Keratinocyte (primary cell): Measurements from ENCODE around the gene ZNF480. TPM values are rescaled to one million over a fixed set of nuclear protein-coding genes. Genes with fewer than 3 reads are reported as not detected.
"Not testable (repeated sequence)": the region's sequence is repeated elsewhere in the genome, so short reads cannot be mapped to it uniquely, and the experiment has no call there.

Experiments used
- DNase-seq: peaks from one replicate; pipeline ENCODE4 v3.0.0-alpha.2; 2011; ENCODE audit warnings: low read depth, missing footprints, low spot score
- FAIRE-seq: peaks from 2 replicates; lab custom pipeline; 2011; peaks lifted over from hg19 to GRCh38; lab: Jason Lieb, UNC
- H2AFZ ChIP-seq: 2 replicates; pipeline ENCODE4 v1.6.0; 2012; ENCODE audit warnings: low read length, control low read depth, inconsistent platforms; ENCODE audit not compliant: control insufficient read depth
- H3K27ac ChIP-seq: 2 replicates; pipeline ENCODE4 v1.5.1; 2011; ENCODE audit warnings: low read length; ENCODE audit not compliant: control insufficient read depth, insufficient read depth
- H3K27me3 ChIP-seq: 3 replicates; pipeline ENCODE4 v1.6.0; 2011; ENCODE audit warnings: low read length; ENCODE audit not compliant: control insufficient read depth, insufficient read depth; ENCODE audit errors: extremely low read depth
- H3K36me3 ChIP-seq, 2 experiments: 2 replicates in 1 of 2; 3 replicates in 1 of 2; pipeline ENCODE4 v1.5.1; 2011; ENCODE audit warnings: low read length in 2 of 2, mild to moderate bottlenecking in 1 of 2; ENCODE audit not compliant: control insufficient read depth in 2 of 2, insufficient read depth in 2 of 2; ENCODE audit errors: extremely low read depth in 1 of 2
- H3K4me1 ChIP-seq: 3 replicates; pipeline ENCODE4 v1.5.1; 2011; ENCODE audit warnings: low read length; ENCODE audit not compliant: control insufficient read depth, insufficient read depth; ENCODE audit errors: extremely low read depth
- H3K4me2 ChIP-seq: 3 replicates; pipeline ENCODE4 v1.6.0; 2011; ENCODE audit warnings: low read depth, low read length; ENCODE audit not compliant: control insufficient read depth, insufficient read depth; ENCODE audit errors: extremely low read depth
- H3K4me3 ChIP-seq, 3 experiments: fragments of 200-600 bp in 1 of 3; sonication (generic) in 1 of 3; 2 replicates in 2 of 3; 3 replicates in 1 of 3; pipeline ENCODE4 v1.5.1; 2011 to 2016; ENCODE audit warnings: low read length in 3 of 3, mild to moderate bottlenecking in 3 of 3, control low read depth in 2 of 3, inconsistent platforms in 1 of 3, low read depth in 1 of 3, mixed read lengths in 1 of 3, mixed run types in 1 of 3, moderate library complexity in 1 of 3; ENCODE audit not compliant: control insufficient read depth in 2 of 3, insufficient read depth in 2 of 3; ENCODE audit errors: extremely low read depth in 1 of 3
- H3K79me2 ChIP-seq: 2 replicates; pipeline ENCODE4 v1.6.0; 2012; ENCODE audit warnings: low read length; ENCODE audit not compliant: control insufficient read depth, insufficient read depth
- H3K9ac ChIP-seq: 3 replicates; pipeline ENCODE4 v1.6.0; 2011; ENCODE audit warnings: low read length; ENCODE audit not compliant: control insufficient read depth, insufficient read depth; ENCODE audit errors: extremely low read depth
- H3K9me1 ChIP-seq: 3 replicates; pipeline ENCODE4 v1.6.0; 2011; ENCODE audit warnings: low read length; ENCODE audit not compliant: control insufficient read depth, insufficient read depth; ENCODE audit errors: extremely low read depth
- H3K9me3 ChIP-seq: 2 replicates; pipeline ENCODE4 v1.5.1; 2012; ENCODE audit warnings: low read depth, low read length; ENCODE audit not compliant: control insufficient read depth
- H4K20me1 ChIP-seq: 3 replicates; pipeline ENCODE4 v1.6.0; 2011; ENCODE audit warnings: low read length; ENCODE audit not compliant: control insufficient read depth, insufficient read depth; ENCODE audit errors: extremely low read depth
- CTCF ChIP-seq, 3 experiments: IDR thresholded peaks in 1 of 3; conservative IDR thresholded peaks in 1 of 3; optimal IDR thresholded peaks in 1 of 3; 2 replicates in 2 of 3; 3 replicates in 1 of 3; pipeline versions ENCODE3 to v1.5.1; 2011; ENCODE audit warnings: low read length in 3 of 3, mild to moderate bottlenecking in 3 of 3, moderate library complexity in 2 of 3, control low read depth in 1 of 3, inconsistent platforms in 1 of 3; ENCODE audit not compliant: insufficient read depth in 2 of 3; ENCODE audit errors: extremely low read depth in 1 of 3
- EZH2 ChIP-seq: IDR thresholded peaks from one replicate; pipeline ENCODE4 v1.6.1; 2012; ENCODE audit warnings: inconsistent platforms, mild to moderate bottlenecking, low read length, moderate library complexity
- dilution Hi-C: fragments of 300-500 bp; cut with MboI; formaldehyde crosslinking; loops from one replicate; pipeline ENCODE4 v1.7.0; 2020; ENCODE audit warnings: low sequenced_read_pairs; ENCODE audit not compliant: extremely low pct_ligation_motif_present
- polyA plus RNA-seq, 5 experiments: library from polyadenylated mRNA; depleted of rRNA in 3 of 5; stranded (reverse) in 3 of 5; stranded (forward) in 1 of 5; unstranded in 1 of 5; fragments of >200 nt; gene quantifications; 1 replicate in 1 of 5; 2 replicates in 3 of 5; 3 replicates in 1 of 5; pipeline versions ENCODE4 v1.2.1 to v1.2.3, GENCODE V29; 2011 to 2012; ENCODE audit warnings: missing spikeins in 2 of 5, low read depth in 1 of 5, low replicate concordance in 1 of 5

ZNF480 gene
- polyA plus RNA-seq, 1 donor (not counting 4 experiments of a cell fraction or from before 2014, with no cell fraction given): 7.5 TPM

GRCh38 chr19:52286256-52286655 is 10.7 kb upstream of the ZNF480 start:
- no peak for DNase-seq
- H3K27ac ChIP-seq: no peak overlapping the region
- no peak overlapping the region for H3K9ac ChIP-seq
- H3K4me2 ChIP-seq: no peak overlapping the region
- peaks cover 5% of the 10 kb centered on the region for H3K9me3 ChIP-seq
- no peaks in the 10 kb centered on the region for H3K9me1 ChIP-seq
- H4K20me1 ChIP-seq: no peaks in the 10 kb centered on the region
- H3K4me3 ChIP-seq: no peak overlapping the region
- peaks cover 4% of the 10 kb centered on the region for H3K79me2 ChIP-seq
- peaks cover 16 to 28% of the 10 kb centered on the region in 2 experiments for H3K36me3 ChIP-seq
- H2AFZ ChIP-seq: no peak overlapping the region
- H3K27me3 ChIP-seq: no peaks in the 10 kb centered on the region
- TF ChIP-seq EZH2: no peak
- TF ChIP-seq CTCF (optimal IDR thresholded peaks at IDR 0.05 in 1 of 3, IDR thresholded peaks at IDR 0.05 in 1 of 3, conservative IDR thresholded peaks at IDR 0.05 in 1 of 3; ENCODE audit: extremely low read depth in 1 of 3, insufficient read depth in 2 of 3, low read length in 3 of 3): no peak
- dilution Hi-C loops: no loop called here
- H3K4me1 ChIP-seq: no peaks in the 10 kb centered on the region
- FAIRE-seq: no peak

DNA sequence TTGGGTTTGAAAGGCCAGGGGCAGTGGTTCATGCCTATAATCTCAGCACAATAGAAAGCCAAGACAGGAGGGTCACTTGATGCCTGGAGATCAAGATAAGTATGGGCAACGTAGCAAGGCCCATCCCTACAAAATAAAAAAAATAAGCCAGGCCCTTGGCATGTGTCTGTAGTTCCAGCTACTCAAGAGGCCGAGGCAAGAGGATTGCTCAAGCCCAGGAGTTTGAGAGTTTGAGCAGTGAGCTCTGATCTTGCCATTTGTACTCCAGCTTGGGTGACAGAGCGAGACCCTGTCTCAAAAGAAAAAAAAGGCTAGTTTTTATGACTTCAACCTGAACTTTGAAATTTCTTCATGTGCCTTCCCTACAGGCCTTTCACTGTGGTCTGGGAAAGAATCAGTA is 5.2 kb upstream of the ZNF480 start:
- Histone ChIP-seq H4K20me1 (no peaks in the 10 kb centered on the region), H3K36me3 (peaks cover 3 to 8% of the 10 kb centered on the region in 2 experiments), H3K9ac (no peak overlapping the region)

GRCh38 chr19:52292946-52293345 is 4.0 kb upstream of the ZNF480 start:
- dilution Hi-C loops: not testable (repeated sequence)

More for the DNA sequence above, 5.2 kb upstream of the ZNF480 start:
- H3K4me1 ChIP-seq: no peaks in the 10 kb centered on the region
- FAIRE-seq (no peak), DNase-seq (no peak)
- TF ChIP-seq CTCF (optimal IDR thresholded peaks at IDR 0.05 in 1 of 3, IDR thresholded peaks at IDR 0.05 in 1 of 3, conservative IDR thresholded peaks at IDR 0.05 in 1 of 3; ENCODE audit: extremely low read depth in 1 of 3, insufficient read depth in 2 of 3, low read length in 3 of 3): no peak
- no peak overlapping the region for H2AFZ ChIP-seq
- no peaks in the 10 kb centered on the region for H3K79me2 ChIP-seq
- dilution Hi-C loops: no loop called here
- no peak overlapping the region for H3K27ac ChIP-seq
- peaks cover 5% of the 10 kb centered on the region for H3K9me3 ChIP-seq
- no peak overlapping the region for H3K4me2 ChIP-seq
- no peaks in the 10 kb centered on the region for H3K27me3 ChIP-seq
- H3K9me1 ChIP-seq: no peaks in the 10 kb centered on the region
- H3K4me3 ChIP-seq: no peak overlapping the region

More at GRCh38 chr19:52292946-52293345, 4.0 kb upstream of the ZNF480 start:
- not testable (repeated sequence) for H3K9me1 ChIP-seq, DNase-seq, H2AFZ ChIP-seq, H3K4me3 ChIP-seq, H3K27me3 ChIP-seq, H3K4me1 ChIP-seq, H3K9ac ChIP-seq, H3K79me2 ChIP-seq, H3K9me3 ChIP-seq, H4K20me1 ChIP-seq, H3K4me2 ChIP-seq, H3K36me3 ChIP-seq, FAIRE-seq, H3K27ac ChIP-seq
